ENCODE results near the gene SLC22A23.

DNA sequence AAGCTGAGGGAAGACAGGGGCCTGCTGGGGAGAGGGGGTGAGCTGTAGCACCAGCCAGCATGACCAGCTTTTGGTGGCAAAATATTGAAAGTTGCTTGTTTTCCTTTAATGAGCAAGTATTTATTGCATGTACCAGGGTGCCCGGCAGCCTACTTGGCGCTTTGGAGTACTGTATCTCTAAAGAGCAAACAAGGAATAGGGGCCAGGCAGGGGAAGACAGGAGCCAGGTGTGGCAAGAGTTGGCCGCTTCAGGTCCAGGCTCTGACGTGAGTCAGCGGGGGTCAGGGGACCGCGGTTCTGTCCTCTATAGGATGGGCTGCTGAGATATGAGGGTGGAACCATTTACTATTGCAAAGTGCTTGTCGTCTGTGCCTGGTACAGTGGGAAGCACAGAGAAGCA, 135.0 kb downstream of the SLC22A23 start:
- TF ChIP-seq, protein P1, sequence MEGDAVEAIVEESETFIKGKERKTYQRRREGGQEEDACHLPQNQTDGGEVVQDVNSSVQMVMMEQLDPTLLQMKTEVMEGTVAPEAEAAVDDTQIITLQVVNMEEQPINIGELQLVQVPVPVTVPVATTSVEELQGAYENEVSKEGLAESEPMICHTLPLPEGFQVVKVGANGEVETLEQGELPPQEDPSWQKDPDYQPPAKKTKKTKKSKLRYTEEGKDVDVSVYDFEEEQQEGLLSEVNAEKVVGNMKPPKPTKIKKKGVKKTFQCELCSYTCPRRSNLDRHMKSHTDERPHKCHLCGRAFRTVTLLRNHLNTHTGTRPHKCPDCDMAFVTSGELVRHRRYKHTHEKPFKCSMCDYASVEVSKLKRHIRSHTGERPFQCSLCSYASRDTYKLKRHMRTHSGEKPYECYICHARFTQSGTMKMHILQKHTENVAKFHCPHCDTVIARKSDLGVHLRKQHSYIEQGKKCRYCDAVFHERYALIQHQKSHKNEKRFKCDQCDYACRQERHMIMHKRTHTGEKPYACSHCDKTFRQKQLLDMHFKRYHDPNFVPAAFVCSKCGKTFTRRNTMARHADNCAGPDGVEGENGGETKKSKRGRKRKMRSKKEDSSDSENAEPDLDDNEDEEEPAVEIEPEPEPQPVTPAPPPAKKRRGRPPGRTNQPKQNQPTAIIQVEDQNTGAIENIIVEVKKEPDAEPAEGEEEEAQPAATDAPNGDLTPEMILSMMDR (conservative IDR thresholded peaks at IDR 0.05; ENCODE audit: low read depth, low read length): no peak
- TF ChIP-seq EZH2phosphoT487 (IDR thresholded peaks at IDR 0.05; ENCODE audit: borderline replicate concordance, low read length): no peak
- no peak for TF ChIP-seq EZH2 (IDR thresholded peaks at IDR 0.05; ENCODE audit: low read length, unreplicated experiment)

All from PC-3 (cell line).